GM23338 (cell line): ENCODE results near the gene MIPEP. TPM values are rescaled to one million over a fixed set of nuclear protein-coding genes. Genes with fewer than 3 reads are reported as not detected.

ENCODE experiments used
- ATAC-seq: fragments of 200-7000 bp; cut with Tn5 transposase; 3 replicates; pipeline ENCODE4 v1.9.1; 2020
- DNase-seq: peaks from one replicate; pipeline ENCODE4 v3.0.0-alpha.2; 2015; ENCODE audit warnings: low spot score
- H2AFZ ChIP-seq: fragments of 200-600 bp; sonication (generic); 2 replicates; pipeline ENCODE4 v1.8.0; 2016; ENCODE audit warnings: antibody characterized with exemption, mild to moderate bottlenecking, moderate library complexity
- H3F3A ChIP-seq: fragments of 200-600 bp; sonication (generic); replicated peaks from 2 replicates; pipeline ENCODE4 v1.8.0; 2017; ENCODE audit warnings: antibody characterized with exemption, mixed run types, low read depth
- H3K27ac ChIP-seq: fragments of 200-600 bp; sonication (generic); 2 replicates; pipeline ENCODE4 v1.6.1; 2016; ENCODE audit warnings: low read depth
- H3K27me3 ChIP-seq: fragments of 200-600 bp; sonication (generic); 2 replicates; pipeline ENCODE4 v1.8.0; 2016; ENCODE audit warnings: mild to moderate bottlenecking, mixed run types, moderate library complexity; ENCODE audit not compliant: insufficient read depth
- H3K36me3 ChIP-seq: fragments of 200-600 bp; sonication (generic); 2 replicates; pipeline ENCODE4 v1.8.0; 2016; ENCODE audit warnings: mild to moderate bottlenecking; ENCODE audit not compliant: insufficient read depth
- H3K4me1 ChIP-seq: fragments of 200-600 bp; sonication (generic); 2 replicates; pipeline ENCODE4 v1.8.0; 2016; ENCODE audit warnings: mild to moderate bottlenecking, moderate library complexity; ENCODE audit not compliant: insufficient read depth
- H3K4me2 ChIP-seq: fragments of 200-600 bp; sonication (generic); 2 replicates; pipeline ENCODE4 v1.7.1; 2017; ENCODE audit warnings: mixed run types
- H3K4me3 ChIP-seq: fragments of 200-600 bp; sonication (generic); 2 replicates; pipeline ENCODE4 v1.6.1; 2016; ENCODE audit warnings: mixed run types
- H3K79me2 ChIP-seq: fragments of 200-600 bp; sonication (generic); replicated peaks from 2 replicates; pipeline ENCODE4 v1.8.0; 2017; ENCODE audit warnings: mild to moderate bottlenecking; ENCODE audit not compliant: insufficient read depth
- H3K9me2 ChIP-seq: fragments of 200-600 bp; sonication (generic); 2 replicates; pipeline ENCODE4 v1.8.0; 2017; ENCODE audit not compliant: insufficient read depth
- H4K20me1 ChIP-seq: fragments of 200-600 bp; sonication (generic); replicated peaks from 2 replicates; pipeline ENCODE4 v1.8.0; 2017; ENCODE audit warnings: mild to moderate bottlenecking; ENCODE audit not compliant: insufficient read depth
- H3K27ac Mint-ChIP-seq: 2 replicates; pipeline ENCODE4 v1.8.0; 2020; ENCODE audit warnings: inconsistent platforms, mild to moderate bottlenecking, moderate library complexity, mixed read lengths
- H3K27me3 Mint-ChIP-seq: 3 replicates; pipeline ENCODE4 v1.8.0; 2022; ENCODE audit warnings: low read depth, mild to moderate bottlenecking, moderate library complexity, mixed read lengths, inconsistent platforms; ENCODE audit not compliant: insufficient read depth, poor library complexity
- H3K36me3 Mint-ChIP-seq: 3 replicates; pipeline ENCODE4 v1.8.0; 2021; ENCODE audit warnings: low read depth, mild to moderate bottlenecking, inconsistent platforms, moderate library complexity, mixed read lengths
- H3K4me1 Mint-ChIP-seq: 3 replicates; pipeline ENCODE4 v1.8.0; 2020; ENCODE audit warnings: mild to moderate bottlenecking, inconsistent platforms, mixed read lengths
- H3K4me3 Mint-ChIP-seq: 3 replicates; pipeline ENCODE4 v1.8.0; 2021; ENCODE audit warnings: moderate library complexity, mild to moderate bottlenecking, inconsistent platforms, mixed read lengths
- H3K9me3 Mint-ChIP-seq: 3 replicates; pipeline ENCODE4 v1.8.0; 2020; ENCODE audit warnings: moderate library complexity, mild to moderate bottlenecking, inconsistent platforms, mixed read lengths
- CREB1 ChIP-seq: fragments of 250-450 bp; sonication (Bioruptor Pico); IDR thresholded peaks from 2 replicates; pipeline ENCODE4 v1.5.0; 2020; ENCODE audit warnings: low read depth, mild to moderate bottlenecking, moderate library complexity
- EZH2 ChIP-seq: fragments of 200-600 bp; sonication (generic); IDR thresholded peaks from one replicate; pipeline ENCODE4 v1.8.0; 2017; ENCODE audit warnings: antibody characterized with exemption, mild to moderate bottlenecking, low read depth; ENCODE audit not compliant: unreplicated experiment
- EZH2phosphoT487 ChIP-seq: fragments of 200-600 bp; sonication (generic); IDR thresholded peaks from one replicate; pipeline ENCODE4 v1.8.1; 2018; ENCODE audit warnings: antibody characterized with exemption; ENCODE audit not compliant: unreplicated experiment
- JUNB ChIP-seq: IDR thresholded peaks from one replicate; pipeline ENCODE4 v1.6.1; 2016; ENCODE audit warnings: antibody characterized with exemption; ENCODE audit not compliant: unreplicated experiment
- NANOG ChIP-seq: IDR thresholded peaks from 2 replicates; pipeline ENCODE4 v1.6.1; 2016; ENCODE audit warnings: antibody characterized with exemption, borderline replicate concordance
- POLR2AphosphoS5 ChIP-seq: IDR thresholded peaks from 2 replicates; pipeline ENCODE4 v1.6.1; 2016; ENCODE audit warnings: antibody characterized with exemption, low read depth
- STAT1 ChIP-seq: IDR thresholded peaks from one replicate; pipeline ENCODE4 v1.6.1; 2016; ENCODE audit warnings: antibody characterized with exemption; ENCODE audit not compliant: unreplicated experiment
- ZNF331 ChIP-seq: fragments of 250-450 bp; sonication (Bioruptor Pico); IDR thresholded peaks from 2 replicates; pipeline ENCODE4 v1.5.0; 2020; ENCODE audit warnings: low read depth, mild to moderate bottlenecking, moderate library complexity
- polyA plus RNA-seq: library from polyadenylated mRNA; unstranded; fragments of >200 nt; fragmentation: Nextera tagmentation; extraction: Ambion mirVana; gene quantifications from 2 replicates; pipeline ENCODE4 v1.2.1, GENCODE V29; 2016
- total RNA-seq: library from RNA; depleted of rRNA; stranded (reverse); fragments of >200 nt; shearing (Covaris generic); gene quantifications from 2 replicates; pipeline ENCODE4 v1.2.3, GENCODE V29; 2014
- TF ChIP-seq, protein P1 (sequence below): IDR thresholded peaks from one replicate; pipeline ENCODE4 v1.6.1; 2018; ENCODE audit warnings: antibody characterized with exemption; ENCODE audit not compliant: unreplicated experiment
- TF ChIP-seq, protein P2 (sequence below): IDR thresholded peaks from 2 replicates; pipeline ENCODE4 v1.6.1; 2016; ENCODE audit warnings: antibody characterized with exemption
- TF ChIP-seq, protein P3 (sequence below), 2 experiments: fragments of 200-600 bp in 1 of 2; sonication (generic) in 1 of 2; conservative IDR thresholded peaks; 2 replicates each; pipeline versions ENCODE4 v1.5.1 to v1.6.1; 2016 to 2017; ENCODE audit warnings: antibody characterized with exemption in 2 of 2, low read depth in 2 of 2, mild to moderate bottlenecking in 2 of 2, moderate library complexity in 1 of 2

MIPEP gene
- total and polyA plus RNA-seq, 2 experiments from 2014 or later, result 20.8 to 22.5 TPM

DNA sequence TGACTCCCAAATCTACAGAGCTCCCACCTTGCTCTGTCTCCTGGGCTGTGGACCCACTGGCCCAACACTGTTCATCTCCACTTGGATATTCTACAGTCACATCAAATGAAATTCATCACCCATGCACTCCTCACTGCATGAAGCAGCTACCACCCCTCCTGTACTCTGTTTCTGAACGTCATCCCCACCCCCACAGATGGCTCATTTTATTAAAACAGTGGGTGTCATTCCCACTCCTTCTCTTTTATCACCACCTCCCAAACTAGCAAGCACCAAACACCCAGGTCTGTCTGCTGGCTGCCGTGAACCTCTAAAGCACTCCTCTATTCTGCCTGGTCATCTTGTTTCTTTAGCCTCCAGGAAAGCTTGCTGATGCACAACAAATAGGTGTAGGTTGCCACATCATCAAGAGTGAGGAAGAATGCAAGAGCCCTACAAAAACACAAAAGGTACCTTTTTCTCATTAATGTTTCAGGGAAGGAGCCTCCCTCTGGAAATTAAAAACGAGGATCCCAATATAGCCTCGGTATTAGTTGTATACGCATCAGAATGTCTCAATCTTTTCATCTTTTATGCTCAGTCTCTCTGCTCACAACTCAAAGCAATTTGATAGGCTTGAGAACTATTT lies 91.8 kb downstream of the MIPEP start:
- Mint-ChIP-seq H3K27me3 (peaks cover 2% of the 10 kb centered on the region), H3K36me3 (peaks cover 41% of the 10 kb centered on the region), H3K9me3 (peaks cover 15% of the 10 kb centered on the region), H3K27ac (no peak overlapping the region), H3K4me3 (no peak overlapping the region), H3K4me1 (peaks cover 11% of the 10 kb centered on the region)
- H3K4me1 ChIP-seq, result 0 out of 2 replicates have a peak, but pooled peaks cover 9% of the 10 kb centered on the region
- H3K4me2 ChIP-seq, result no peak overlapping the region
- no peak overlapping the region for H2AFZ ChIP-seq
- H4K20me1 ChIP-seq, result no peaks in the 10 kb centered on the region
- peaks cover 9% of the 10 kb centered on the region; the same call in 1 of the 2 replicates for H3K36me3 ChIP-seq
- no peak overlapping the region for H3K27ac ChIP-seq
- no peaks in the 10 kb centered on the region for H3K79me2 ChIP-seq
- TF ChIP-seq JUNB (no peak), EZH2 (no peak)
- no peaks in the 10 kb centered on the region for H3K27me3 ChIP-seq
- DNase-seq (no peak), ATAC-seq (no peak)
- H3F3A ChIP-seq, result no peaks in the 10 kb centered on the region
- no peak overlapping the region for H3K4me3 ChIP-seq
- H3K9me2 ChIP-seq, result peaks cover 3% of the 10 kb centered on the region

DNA sequence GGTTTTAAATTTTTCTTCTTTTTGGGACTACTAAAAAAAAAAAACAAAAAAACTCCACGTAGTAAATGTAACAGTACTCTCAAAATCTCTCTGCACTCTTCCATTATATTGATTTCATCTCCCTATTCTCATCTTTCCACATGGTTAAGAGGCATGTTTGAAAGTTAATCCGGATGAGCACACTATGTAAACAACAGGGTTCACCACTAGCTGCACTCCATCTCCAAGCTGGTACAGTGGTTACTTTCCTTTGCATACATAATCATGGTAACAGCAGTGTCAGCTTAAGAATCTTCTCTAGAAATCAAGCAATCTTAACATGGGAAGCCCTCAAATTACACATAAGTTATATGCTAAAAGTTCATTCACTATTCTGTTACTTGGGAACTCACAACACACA lies 92.6 kb downstream of the MIPEP start:
- H4K20me1 ChIP-seq, result no peaks in the 10 kb centered on the region
- no peak overlapping the region for H3K4me2 ChIP-seq
- peaks cover 2% of the 10 kb centered on the region for H3K27me3 Mint-ChIP-seq
- H3K4me1 Mint-ChIP-seq, result peaks cover 11% of the 10 kb centered on the region
- no peak overlapping the region for H3K4me3 ChIP-seq
- no peak overlapping the region for H2AFZ ChIP-seq
- H3K27me3 ChIP-seq, result no peaks in the 10 kb centered on the region
- peaks cover 35% of the 10 kb centered on the region for H3K36me3 Mint-ChIP-seq
- no peak overlapping the region for H3K27ac Mint-ChIP-seq
- no peak for DNase-seq
- H3K4me3 Mint-ChIP-seq, result no peak overlapping the region
- H3K9me3 Mint-ChIP-seq, result peaks cover 15% of the 10 kb centered on the region
- H3F3A ChIP-seq, result no peaks in the 10 kb centered on the region
- H3K9me2 ChIP-seq, result peaks cover 3% of the 10 kb centered on the region
- peaks cover 9% of the 10 kb centered on the region; the same call in 1 of the 2 replicates for H3K36me3 ChIP-seq
- H3K4me1 ChIP-seq, result peaks cover 10% of the 10 kb centered on the region
- no peak overlapping the region for H3K27ac ChIP-seq
- H3K79me2 ChIP-seq, result no peaks in the 10 kb centered on the region
- no peak for ATAC-seq
- TF ChIP-seq, protein P1, sequence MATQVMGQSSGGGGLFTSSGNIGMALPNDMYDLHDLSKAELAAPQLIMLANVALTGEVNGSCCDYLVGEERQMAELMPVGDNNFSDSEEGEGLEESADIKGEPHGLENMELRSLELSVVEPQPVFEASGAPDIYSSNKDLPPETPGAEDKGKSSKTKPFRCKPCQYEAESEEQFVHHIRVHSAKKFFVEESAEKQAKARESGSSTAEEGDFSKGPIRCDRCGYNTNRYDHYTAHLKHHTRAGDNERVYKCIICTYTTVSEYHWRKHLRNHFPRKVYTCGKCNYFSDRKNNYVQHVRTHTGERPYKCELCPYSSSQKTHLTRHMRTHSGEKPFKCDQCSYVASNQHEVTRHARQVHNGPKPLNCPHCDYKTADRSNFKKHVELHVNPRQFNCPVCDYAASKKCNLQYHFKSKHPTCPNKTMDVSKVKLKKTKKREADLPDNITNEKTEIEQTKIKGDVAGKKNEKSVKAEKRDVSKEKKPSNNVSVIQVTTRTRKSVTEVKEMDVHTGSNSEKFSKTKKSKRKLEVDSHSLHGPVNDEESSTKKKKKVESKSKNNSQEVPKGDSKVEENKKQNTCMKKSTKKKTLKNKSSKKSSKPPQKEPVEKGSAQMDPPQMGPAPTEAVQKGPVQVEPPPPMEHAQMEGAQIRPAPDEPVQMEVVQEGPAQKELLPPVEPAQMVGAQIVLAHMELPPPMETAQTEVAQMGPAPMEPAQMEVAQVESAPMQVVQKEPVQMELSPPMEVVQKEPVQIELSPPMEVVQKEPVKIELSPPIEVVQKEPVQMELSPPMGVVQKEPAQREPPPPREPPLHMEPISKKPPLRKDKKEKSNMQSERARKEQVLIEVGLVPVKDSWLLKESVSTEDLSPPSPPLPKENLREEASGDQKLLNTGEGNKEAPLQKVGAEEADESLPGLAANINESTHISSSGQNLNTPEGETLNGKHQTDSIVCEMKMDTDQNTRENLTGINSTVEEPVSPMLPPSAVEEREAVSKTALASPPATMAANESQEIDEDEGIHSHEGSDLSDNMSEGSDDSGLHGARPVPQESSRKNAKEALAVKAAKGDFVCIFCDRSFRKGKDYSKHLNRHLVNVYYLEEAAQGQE, result no peak
- TF ChIP-seq JUNB (no peak), EZH2phosphoT487 (no peak), STAT1 (no peak), POLR2AphosphoS5 (no peak), CREB1 (CRISPR knock-in tag) (no peak), NANOG (no peak), ZNF331 (CRISPR knock-in tag) (no peak), EZH2 (no peak)
- TF ChIP-seq, protein P2, sequence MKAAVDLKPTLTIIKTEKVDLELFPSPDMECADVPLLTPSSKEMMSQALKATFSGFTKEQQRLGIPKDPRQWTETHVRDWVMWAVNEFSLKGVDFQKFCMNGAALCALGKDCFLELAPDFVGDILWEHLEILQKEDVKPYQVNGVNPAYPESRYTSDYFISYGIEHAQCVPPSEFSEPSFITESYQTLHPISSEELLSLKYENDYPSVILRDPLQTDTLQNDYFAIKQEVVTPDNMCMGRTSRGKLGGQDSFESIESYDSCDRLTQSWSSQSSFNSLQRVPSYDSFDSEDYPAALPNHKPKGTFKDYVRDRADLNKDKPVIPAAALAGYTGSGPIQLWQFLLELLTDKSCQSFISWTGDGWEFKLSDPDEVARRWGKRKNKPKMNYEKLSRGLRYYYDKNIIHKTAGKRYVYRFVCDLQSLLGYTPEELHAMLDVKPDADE, result no peak
- TF ChIP-seq, protein P3, sequence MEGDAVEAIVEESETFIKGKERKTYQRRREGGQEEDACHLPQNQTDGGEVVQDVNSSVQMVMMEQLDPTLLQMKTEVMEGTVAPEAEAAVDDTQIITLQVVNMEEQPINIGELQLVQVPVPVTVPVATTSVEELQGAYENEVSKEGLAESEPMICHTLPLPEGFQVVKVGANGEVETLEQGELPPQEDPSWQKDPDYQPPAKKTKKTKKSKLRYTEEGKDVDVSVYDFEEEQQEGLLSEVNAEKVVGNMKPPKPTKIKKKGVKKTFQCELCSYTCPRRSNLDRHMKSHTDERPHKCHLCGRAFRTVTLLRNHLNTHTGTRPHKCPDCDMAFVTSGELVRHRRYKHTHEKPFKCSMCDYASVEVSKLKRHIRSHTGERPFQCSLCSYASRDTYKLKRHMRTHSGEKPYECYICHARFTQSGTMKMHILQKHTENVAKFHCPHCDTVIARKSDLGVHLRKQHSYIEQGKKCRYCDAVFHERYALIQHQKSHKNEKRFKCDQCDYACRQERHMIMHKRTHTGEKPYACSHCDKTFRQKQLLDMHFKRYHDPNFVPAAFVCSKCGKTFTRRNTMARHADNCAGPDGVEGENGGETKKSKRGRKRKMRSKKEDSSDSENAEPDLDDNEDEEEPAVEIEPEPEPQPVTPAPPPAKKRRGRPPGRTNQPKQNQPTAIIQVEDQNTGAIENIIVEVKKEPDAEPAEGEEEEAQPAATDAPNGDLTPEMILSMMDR (conservative IDR thresholded peaks at IDR 0.05; ENCODE audit: low read depth in 2 of 2), result no peak
